ENCODE results near the gene IL22RA2. TPM values are rescaled to one million over a fixed set of nuclear protein-coding genes. Genes with fewer than 3 reads are reported as not detected.
"Not testable (repeated sequence)": the region's sequence is repeated elsewhere in the genome, so short reads cannot be mapped to it uniquely, and the experiment has no call there.

IL22RA2 gene
- polyA plus RNA-seq, 3 donors: not detected

GRCh38 chr6:137123078-137123477 lies 50.4 kb downstream of the IL22RA2 start:
- DNase-seq: no peak

- no peak for DNase-seq
Observed at GRCh38 chr6:137122612-137123011, 50.8 kb downstream of the IL22RA2 start.

GRCh38 chr6:137121401-137121997 lies 51.9 kb downstream of the IL22RA2 start:
- DNase-seq: no peak

GRCh38 chr6:137120748-137121147 lies 52.7 kb downstream of the IL22RA2 start:
- no peak for DNase-seq

GRCh38 chr6:137119196-137120104 lies 54.0 kb downstream of the IL22RA2 start:
- no peak for DNase-seq

GRCh38 chr6:137117581-137117980 lies 55.9 kb downstream of the IL22RA2 start:
- DNase-seq: no peak

GRCh38 chr6:137116807-137117206 lies 56.6 kb downstream of the IL22RA2 start:
- no peak for DNase-seq

GRCh38 chr6:137115658-137116057 lies 57.8 kb downstream of the IL22RA2 start:
- no peak for DNase-seq

- DNase-seq: no peak
Observed at GRCh38 chr6:137112067-137112355, 61.4 kb downstream of the IL22RA2 start.

GRCh38 chr6:137111296-137112066 lies 62.0 kb downstream of the IL22RA2 start:
- no peak for DNase-seq

GRCh38 chr6:137107767-137108105 lies 65.7 kb downstream of the IL22RA2 start:
- DNase-seq: no peak

- not testable (repeated sequence) for DNase-seq
Observed at GRCh38 chr6:137107047-137107766, 66.2 kb downstream of the IL22RA2 start.

GRCh38 chr6:137106183-137106582 lies 67.3 kb downstream of the IL22RA2 start:
- no peak for DNase-seq

- DNase-seq: no peak
Observed at GRCh38 chr6:137105375-137105774, 68.1 kb downstream of the IL22RA2 start.

GRCh38 chr6:137104926-137105325 lies 68.5 kb downstream of the IL22RA2 start:
- DNase-seq: no peak

- DNase-seq: no peak
Observed at GRCh38 chr6:137102851-137103492, 70.5 kb downstream of the IL22RA2 start.

- DNase-seq: no peak
Observed at GRCh38 chr6:137102050-137102848, 71.2 kb downstream of the IL22RA2 start.

- no peak for DNase-seq
Observed at GRCh38 chr6:137099689-137100403, 73.6 kb downstream of the IL22RA2 start.

GRCh38 chr6:137097526-137097925 lies 75.9 kb downstream of the IL22RA2 start:
- DNase-seq: no peak

GRCh38 chr6:137097057-137097456 lies 76.4 kb downstream of the IL22RA2 start:
- no peak for DNase-seq
